Measurements from ENCODE around the gene PSTPIP1. TPM values are rescaled to one million over a fixed set of nuclear protein-coding genes. Genes with fewer than 3 reads are reported as not detected.

Gene PSTPIP1
- total RNA-seq: 0.84 and 1.5 TPM in 2 replicates

DNA sequence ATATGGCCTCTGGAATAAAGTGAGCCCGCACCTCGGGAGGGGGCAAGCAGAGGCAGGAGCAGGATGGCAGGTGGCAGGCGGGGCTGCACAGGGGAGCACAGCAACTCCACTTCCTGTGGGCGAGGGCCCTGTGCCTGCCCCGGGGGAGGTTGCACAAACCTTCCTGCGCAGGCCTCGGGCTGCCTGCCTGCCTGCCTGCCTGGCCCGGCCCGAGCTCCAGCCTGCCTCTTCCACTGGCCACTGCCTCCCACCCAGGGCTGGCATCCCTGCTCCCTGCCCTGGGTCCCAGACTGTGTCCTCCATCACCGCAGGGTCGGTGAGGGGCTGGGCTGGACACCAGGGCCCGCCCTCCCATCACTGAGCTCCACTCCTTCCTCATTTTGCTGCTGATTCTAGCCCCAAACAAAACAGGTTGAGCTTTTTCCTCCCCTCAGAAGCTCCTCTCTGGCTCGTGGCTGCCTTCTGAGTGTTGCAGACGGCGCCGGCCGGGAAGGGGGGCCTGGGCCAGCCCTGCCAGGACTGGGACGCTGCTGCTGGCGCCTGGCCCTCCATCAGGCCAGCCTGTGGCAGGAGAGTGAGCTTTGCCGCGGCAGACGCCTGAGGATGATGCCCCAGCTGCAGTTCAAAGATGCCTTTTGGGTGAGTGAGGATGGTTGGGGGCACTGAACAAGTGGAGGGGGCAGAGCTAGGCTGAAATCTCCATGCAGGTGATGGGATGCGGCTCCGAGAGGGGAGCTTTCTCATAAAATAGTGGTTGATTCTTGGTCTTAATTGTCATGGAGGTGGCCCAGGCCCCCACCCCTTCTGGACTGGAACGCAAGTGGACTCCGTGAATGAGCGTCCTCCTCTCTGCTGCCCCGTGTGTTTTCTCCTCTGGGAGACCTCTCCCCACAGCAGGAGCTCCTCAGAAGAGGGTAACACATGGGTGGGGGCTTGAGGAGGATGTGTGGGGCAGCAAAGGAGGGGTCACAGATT lies at the start of gene PSTPIP1:
TSS of gene PSTPIP1 (plus strand) at position 156 of the 975 bp plus-strand sequence. CDS start at position 604, 448 bp downstream.

DNA sequence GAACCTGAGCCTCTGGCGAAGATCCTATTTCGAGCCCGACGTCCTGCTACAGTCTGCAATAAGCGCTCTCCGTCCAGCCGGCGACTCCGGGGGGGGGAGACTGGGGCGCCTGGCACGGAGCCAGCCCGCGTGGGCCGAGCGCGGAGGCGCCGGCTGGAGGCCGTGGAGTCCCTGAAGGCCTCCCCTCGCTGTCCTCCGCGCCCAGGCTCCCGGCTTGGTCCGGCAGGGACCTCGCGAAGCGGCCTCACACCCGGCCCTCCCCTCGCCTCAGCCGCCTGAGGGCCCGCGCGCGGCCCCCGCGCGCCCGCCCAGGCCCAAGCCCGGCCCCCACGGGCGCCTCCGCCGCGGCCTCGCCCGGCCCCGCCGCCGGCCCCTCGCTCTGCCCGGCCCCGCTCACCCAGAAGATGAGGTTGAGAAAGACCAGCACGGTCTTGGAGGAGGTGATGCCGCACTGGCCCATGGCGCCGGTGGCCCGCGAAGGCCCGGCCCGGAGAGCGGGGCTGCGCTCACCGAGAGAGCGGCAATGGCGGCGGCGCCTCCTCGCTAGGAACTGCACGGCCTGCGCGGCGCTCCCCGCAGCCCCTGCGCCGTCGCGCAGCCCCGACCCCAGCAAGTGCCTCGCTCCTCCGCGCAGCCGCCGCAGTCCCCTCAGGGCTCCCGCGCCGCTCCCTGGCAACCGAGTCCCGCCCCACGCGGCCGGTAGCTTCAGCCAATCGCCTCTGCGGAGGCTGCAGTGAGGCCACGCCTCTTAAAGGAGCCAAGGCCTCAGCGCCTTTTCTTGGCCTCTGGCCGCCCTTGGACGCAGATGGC lies 75.8 kb downstream of the PSTPIP1 start, which contains the start of gene TSPAN3:
TSS of gene TSPAN3 (minus strand) at position 615 of the 810 bp plus-strand sequence. CDS start at position 460, 155 bp downstream.

Other genes with a start within 250 kb of the PSTPIP1 start
- 2.4 and 6.6 TPM in 2 replicates for gene SCAPER, start 89.8 kb upstream of the PSTPIP1 start, total RNA-seq
- gene RCN2, start 63.4 kb upstream of the PSTPIP1 start, total RNA-seq: 48.6 and 62.2 TPM in 2 replicates
- gene TSPAN3, start 76.0 kb downstream of the PSTPIP1 start, total RNA-seq: 166 and 183 TPM in 2 replicates

Data from bronchus fibroblast of lung (primary cell).